ENCODE results near the gene C11orf24.
A peak's percentile ranks its signal among the peaks of the same experiment; 100 is the strongest.

C11orf24 gene

DNA sequence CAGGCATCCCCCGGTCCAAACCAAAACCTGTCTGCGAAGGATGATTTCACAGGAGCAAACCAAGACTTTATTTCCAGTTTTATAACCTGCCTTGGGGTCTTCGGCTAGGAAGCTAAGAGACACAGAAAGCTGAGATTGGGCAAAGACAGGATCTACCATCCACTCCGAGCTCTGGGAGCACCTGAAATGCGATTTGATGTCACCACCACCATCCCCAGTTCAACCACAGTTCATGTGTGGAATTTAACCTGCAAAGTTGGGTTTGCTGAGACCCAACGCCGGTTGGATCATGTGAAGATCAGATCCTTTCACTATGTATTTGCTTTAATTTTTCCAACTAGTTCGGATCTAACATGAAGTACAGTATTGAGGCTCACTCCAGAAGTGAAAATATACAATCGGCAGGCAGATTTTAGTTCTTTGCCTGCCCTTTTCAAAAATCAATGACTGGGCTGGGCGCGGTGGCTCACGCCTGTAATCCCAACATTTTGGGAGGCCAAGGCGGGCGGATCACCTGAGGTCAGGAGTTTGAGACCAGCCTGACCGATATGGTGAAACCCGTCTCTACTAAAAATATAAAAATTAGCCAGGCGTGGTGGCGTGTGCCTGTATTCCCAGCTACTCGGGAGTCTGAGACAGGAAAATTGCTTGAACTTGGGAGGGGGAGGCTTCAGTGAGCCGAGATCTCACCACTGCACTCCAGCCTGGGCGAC is 1.4 kb upstream of the C11orf24 start:
- TF ChIP-seq JUND (IDR thresholded peaks at IDR 0.05; ENCODE audit: low read depth) = no peak
- no peak for DNase-seq (ENCODE audit: low read depth in 1 of 2, low spot score in 1 of 2)
- in situ Hi-C loops (cut with HindIII; ENCODE audit: low pct_unique_long_range_greater_than_20kb, low sequenced_read_pairs) = no loop called here

DNA sequence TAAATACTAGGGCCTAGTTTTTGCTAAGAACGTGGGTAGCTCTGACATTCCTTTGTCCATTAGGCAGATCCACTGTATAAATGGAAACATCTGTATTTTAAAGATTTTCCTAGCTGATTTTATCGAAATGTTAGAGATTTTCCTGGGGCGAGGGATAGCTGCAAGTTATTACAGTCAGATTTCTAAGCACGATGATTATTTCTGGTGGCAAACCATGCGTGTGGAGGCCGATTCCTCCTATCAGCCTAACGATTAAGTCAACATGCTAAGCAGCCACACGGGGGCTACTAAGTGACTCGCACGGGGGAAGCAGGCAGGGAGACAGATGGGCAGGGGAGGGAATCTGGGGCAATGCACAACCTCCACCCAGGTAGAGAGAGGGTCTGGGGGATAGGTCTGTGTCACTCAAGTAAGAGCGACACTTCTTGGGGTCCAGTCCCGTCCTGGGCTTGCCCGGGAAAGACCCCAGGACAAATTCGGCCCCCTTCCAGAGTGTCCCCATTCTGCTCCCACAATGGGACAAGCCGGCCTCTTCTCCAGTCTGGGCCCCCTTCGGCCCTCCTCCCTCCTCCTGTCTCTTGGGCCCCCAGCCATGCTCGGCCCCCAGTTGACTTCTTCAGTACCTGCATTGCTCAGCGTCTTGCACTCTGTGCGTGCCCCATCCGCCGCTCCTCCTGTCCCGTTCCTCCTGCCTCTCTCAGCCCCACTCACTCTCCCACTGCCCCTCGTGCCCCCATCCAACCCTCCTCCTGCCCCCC is 571 bp downstream of the C11orf24 start:
- TF ChIP-seq JUND (IDR thresholded peaks at IDR 0.05; ENCODE audit: low read depth) = no peak
- peak; percentile 66 to 79 for DNase-seq (ENCODE audit: low read depth in 1 of 2, low spot score in 1 of 2)
- in situ Hi-C loops (cut with HindIII; ENCODE audit: low pct_unique_long_range_greater_than_20kb, low sequenced_read_pairs) = no loop called here

DNA sequence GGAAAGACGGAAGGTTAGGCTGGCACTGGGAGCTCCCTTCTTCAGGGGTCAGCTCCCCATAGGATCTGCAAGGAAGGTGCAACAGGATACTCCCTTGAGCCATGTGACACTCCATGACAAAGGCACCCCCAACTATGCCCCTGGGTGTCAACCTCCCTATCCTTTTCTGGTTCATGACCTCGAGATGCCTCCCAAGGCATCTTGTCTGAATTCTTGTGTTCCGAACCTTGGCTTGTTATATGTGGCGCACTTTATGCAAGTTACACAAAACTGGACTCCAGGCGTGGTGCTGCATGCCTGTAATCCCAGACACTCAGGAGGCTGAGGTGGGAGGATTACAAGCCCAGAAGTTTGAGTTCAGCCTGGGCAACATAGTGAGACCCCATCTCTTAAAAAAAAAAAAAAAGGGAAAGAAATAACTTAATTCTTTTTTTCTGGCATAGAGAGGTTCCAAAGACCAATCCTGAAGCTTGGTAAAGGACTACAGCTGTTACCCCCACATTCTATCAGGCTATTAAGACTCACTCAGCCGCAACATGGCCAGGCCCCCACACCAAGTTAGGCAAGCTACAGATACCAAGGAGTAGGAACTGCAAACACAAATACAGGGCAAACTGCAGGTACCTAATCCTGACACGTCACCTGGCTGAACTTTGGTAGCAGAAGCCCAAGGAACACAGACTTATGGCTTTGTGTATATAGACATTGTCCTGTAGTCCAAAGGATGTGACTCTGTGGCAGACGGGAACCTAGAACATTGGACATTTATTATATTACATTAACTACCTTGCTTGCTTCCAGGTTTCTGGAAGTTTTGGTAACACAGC is 1.4 kb downstream of the C11orf24 start:
- in situ Hi-C loops (cut with HindIII; ENCODE audit: low pct_unique_long_range_greater_than_20kb, low sequenced_read_pairs) = no loop called here
- no peak for DNase-seq (ENCODE audit: low read depth in 1 of 2, low spot score in 1 of 2)
- no peak for TF ChIP-seq JUND (IDR thresholded peaks at IDR 0.05; ENCODE audit: low read depth)

DNA sequence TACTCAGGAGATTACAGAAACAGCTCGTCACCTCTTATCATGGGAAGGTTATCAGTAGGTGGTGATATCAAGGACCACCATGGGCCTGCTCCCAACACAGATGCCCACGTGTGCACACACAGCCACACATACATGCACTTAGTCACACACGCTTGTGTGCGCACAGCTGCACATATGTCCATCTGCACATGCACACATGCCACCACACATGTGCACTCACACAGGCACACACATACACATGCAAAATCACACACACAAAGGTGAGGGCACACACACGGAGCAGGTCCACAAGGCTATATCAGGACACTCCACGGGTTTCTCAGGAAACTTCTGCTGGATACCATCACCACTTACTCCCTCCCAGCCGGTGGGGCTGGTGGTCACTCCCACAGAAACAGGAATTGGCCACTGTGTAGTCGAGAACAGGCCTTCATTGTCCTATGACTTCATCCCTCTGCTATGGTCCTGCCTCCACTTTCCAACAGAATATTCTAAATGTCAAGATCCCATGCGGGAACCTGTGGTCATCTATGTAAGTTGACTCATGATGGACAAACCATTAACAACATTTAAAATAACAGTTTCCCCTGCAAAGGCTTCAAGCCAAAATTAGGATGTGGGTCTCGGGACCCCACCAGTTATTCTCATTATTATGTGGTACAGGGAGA is 2.2 kb downstream of the C11orf24 start:
- in situ Hi-C loops (cut with HindIII; ENCODE audit: low pct_unique_long_range_greater_than_20kb, low sequenced_read_pairs) = no loop called here
- TF ChIP-seq JUND (IDR thresholded peaks at IDR 0.05; ENCODE audit: low read depth) = no peak
- DNase-seq (ENCODE audit: low read depth in 1 of 2, low spot score in 1 of 2) = no peak

DNA sequence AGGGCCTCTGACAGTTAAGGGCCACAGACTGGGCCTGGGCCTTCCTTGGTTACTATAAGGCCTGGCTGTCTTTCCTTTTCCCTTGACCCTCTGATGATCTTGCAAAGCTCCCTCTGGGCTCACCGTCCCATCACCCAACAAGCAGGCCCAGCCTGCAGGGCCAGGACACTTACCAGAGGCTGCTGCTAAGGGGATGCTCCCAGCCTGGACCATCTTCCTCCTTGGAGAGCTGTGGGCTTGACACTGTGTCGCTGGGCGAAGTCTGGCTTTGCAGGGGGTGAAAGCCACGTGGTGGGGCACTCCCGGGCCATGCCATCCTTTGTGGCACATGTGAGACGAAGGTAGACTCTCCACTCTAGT is 3.9 kb downstream of the C11orf24 start:
- TF ChIP-seq JUND (IDR thresholded peaks at IDR 0.05; ENCODE audit: low read depth) = no peak
- in situ Hi-C loops (cut with HindIII; ENCODE audit: low pct_unique_long_range_greater_than_20kb, low sequenced_read_pairs) = no loop called here
- no peak for DNase-seq (ENCODE audit: low read depth in 1 of 2, low spot score in 1 of 2)

DNA sequence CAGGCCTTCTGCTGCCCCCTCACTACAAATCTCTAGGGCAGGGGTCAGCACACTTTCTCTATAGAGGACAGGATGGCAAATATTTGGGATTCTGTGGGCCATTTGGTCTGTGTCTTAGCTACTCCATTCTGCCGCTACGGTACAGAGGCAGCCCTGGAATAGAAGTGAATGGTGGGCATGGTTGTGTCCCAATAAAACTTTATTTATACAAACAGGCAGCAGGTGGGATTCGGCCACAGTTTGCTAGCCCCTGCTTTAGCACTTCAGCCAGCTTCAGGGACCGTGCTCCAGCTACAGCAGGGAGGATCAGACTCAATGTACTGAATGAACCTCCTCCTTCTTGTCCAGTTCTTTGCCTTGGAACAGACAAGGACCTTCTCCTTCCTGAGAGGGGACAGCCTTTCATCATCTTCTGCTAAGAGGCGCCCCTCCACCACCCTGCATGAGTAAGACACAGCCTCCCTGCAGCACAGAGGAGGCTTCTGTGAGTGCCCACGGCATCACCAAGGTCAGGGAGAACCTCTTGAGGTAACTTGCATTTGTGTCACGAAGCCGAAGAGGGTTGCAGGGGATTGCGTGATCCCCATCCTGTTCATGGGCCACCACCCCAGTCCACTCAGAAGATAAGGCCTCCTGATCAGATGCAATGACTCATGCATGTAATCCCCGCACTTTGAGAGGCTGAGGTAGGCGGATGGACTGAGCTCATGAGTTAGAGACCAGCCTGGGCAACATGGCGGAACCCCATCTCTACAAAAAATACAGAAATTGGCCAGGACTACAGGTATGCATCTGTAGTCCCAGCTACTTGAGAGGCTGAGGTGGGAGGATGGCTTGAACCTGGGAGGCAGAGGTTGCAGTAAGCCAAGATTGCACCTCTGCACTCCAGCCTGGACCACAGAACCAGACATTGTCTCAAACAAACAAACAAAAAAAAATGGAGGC is 4.6 kb downstream of the C11orf24 start:
- in situ Hi-C loops (cut with HindIII; ENCODE audit: low pct_unique_long_range_greater_than_20kb, low sequenced_read_pairs) = no loop called here
- DNase-seq (ENCODE audit: low read depth in 1 of 2, low spot score in 1 of 2) = no peak
- TF ChIP-seq JUND (IDR thresholded peaks at IDR 0.05; ENCODE audit: low read depth) = no peak

DNA sequence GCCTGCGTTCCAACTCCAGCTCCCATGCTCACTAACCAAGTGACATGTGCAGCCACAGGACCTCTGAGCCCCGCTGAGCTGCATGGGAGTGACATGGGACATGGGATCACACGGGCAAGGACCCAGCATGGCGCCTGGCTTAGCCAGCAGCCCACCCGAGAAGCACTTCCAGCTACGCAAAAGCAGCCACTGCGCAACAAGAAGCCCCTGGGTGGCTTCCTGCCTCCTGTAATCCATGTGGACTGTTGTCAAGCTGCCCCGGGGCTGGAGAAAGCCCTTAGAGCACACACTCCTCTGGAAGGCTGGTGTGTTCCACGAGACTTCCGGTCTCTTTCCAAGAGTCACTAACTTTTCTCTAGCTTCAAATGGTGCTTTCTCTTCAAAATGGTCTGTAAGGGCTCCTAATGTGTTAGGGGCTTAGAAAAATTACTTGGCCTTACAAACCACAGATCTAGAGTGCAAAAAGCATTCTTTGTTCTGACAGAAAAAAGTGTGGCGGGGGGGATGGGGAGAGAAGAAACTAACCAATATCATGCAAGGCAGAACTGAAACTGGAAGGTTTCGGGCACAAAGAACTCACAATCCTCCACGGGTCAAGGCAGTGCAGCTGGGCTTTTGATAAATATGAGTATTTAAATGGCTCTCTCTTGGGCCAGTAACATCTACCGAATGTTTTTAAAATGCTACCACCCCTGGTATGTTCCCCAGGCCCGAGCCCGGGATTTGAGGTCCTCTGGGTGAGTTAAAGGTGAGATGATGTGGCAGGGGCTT is 5.5 kb downstream of the C11orf24 start:
- in situ Hi-C loops (cut with HindIII; ENCODE audit: low pct_unique_long_range_greater_than_20kb, low sequenced_read_pairs) = no loop called here
- no peak for TF ChIP-seq JUND (IDR thresholded peaks at IDR 0.05; ENCODE audit: low read depth)
- no peak for DNase-seq (ENCODE audit: low read depth in 1 of 2, low spot score in 1 of 2)

DNA sequence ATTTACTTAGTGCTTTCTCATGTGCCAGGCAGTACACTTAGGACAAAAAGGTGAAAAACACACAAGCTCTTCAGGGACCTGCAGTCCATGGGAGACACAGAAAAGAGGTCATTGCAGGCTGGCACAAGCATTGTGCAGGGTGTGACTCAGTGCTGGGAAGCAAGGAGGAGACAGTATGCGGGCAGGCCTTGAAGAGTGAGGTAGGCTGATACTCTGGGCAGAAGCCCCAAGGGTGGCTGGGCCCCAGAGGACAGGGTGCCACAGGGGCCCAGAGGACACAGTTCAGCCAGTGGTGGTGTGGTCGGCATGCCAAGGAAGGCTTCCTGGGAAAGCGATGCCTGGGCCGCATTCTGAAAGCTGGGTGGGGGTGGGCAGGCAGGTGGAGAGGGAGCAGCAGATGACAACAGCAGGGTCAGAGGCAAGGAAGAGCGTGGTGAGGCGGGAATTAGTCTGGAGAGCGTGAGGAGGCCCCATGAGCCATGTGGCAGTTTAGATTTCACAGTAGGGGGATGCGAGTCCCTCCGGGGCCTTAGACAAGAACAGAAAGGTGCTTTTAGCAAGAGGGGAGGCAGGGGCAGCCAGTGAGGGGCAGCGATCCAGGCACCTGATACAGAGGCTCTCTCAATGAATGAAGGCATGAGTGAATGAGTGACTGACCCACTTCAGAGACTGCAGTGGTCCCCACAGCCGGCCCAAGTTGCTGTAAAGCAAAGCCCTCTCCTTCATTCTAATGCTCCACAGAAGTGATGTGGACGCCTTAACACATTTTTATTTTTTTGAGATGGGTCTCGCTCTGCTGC is 6.8 kb downstream of the C11orf24 start:
- in situ Hi-C loops (cut with HindIII; ENCODE audit: low pct_unique_long_range_greater_than_20kb, low sequenced_read_pairs) = no loop called here
- no peak for DNase-seq (ENCODE audit: low read depth in 1 of 2, low spot score in 1 of 2)
- TF ChIP-seq JUND (IDR thresholded peaks at IDR 0.05; ENCODE audit: low read depth) = no peak

DNA sequence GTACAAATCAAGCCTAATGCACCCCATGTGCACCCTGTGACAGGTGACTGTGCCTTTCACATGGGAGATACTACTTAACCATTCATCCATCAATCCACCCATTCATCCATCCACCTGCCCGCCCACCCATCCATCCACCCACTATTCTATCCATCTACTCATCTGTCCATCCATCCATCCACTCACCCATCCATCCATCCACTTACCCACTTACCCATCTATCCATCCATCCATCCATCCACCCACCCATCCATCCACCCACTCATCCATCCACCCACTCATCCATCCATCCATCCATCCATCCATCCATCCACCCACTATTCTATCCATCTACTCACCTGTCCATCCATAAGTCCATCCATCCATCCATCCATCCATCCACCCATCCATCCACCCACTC is 7.5 kb downstream of the C11orf24 start:
- no peak for DNase-seq (ENCODE audit: low read depth in 1 of 2, low spot score in 1 of 2)
- in situ Hi-C loops (cut with HindIII; ENCODE audit: low pct_unique_long_range_greater_than_20kb, low sequenced_read_pairs) = no loop called here
- TF ChIP-seq JUND (IDR thresholded peaks at IDR 0.05; ENCODE audit: low read depth) = no peak

DNA sequence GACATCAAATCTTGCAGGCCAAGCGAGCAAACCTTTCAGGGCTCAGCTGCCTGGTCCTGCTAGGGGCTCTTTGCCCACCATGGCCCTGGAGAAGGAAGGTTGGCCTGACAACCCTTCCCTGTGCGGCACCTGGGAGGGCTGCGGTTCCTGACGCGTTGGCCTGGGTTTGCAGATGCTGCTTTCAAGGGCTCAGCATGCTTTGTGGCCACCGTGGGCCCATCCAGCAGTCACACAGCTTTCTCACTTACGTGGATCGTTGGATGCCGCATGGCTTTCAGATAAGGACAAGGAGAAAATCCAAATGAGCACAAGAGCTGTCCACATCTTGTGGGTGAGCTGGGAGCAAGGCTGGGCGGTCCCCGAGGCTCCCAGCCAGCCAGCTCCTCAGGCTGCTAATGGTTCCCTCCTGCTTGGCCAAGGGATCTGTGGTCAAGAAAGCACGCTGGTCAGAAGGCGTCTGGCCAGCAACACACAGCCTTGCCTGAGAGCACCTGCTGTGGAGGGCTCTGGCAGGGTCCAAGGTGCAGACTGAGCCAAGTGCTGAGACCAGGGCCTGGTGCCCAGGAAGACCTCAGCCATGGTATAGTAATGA is 8.2 kb downstream of the C11orf24 start:
- no peak for DNase-seq (ENCODE audit: low read depth in 1 of 2, low spot score in 1 of 2)
- no peak for TF ChIP-seq JUND (IDR thresholded peaks at IDR 0.05; ENCODE audit: low read depth)
- in situ Hi-C loops (cut with HindIII; ENCODE audit: low pct_unique_long_range_greater_than_20kb, low sequenced_read_pairs) = no loop called here
